Hematopoietic multipotent progenitor cell treated with erythropoietin and hydrocortisone succinate and interleukin-3 and kit ligand, for 17 days (in vitro differentiated cells): ENCODE results near the gene NCOA4.
A peak's percentile ranks its signal among the peaks of the same experiment; 100 is the strongest.
"Not testable (repeated sequence)": the region's sequence is repeated elsewhere in the genome, so short reads cannot be mapped to it uniquely, and the experiment has no call there.

Source experiments
- DNase-seq: peaks from one replicate; pipeline ENCODE4 v3.0.0-alpha.2; 2015; ENCODE audit warnings: low spot score

NCOA4 gene

DNA sequence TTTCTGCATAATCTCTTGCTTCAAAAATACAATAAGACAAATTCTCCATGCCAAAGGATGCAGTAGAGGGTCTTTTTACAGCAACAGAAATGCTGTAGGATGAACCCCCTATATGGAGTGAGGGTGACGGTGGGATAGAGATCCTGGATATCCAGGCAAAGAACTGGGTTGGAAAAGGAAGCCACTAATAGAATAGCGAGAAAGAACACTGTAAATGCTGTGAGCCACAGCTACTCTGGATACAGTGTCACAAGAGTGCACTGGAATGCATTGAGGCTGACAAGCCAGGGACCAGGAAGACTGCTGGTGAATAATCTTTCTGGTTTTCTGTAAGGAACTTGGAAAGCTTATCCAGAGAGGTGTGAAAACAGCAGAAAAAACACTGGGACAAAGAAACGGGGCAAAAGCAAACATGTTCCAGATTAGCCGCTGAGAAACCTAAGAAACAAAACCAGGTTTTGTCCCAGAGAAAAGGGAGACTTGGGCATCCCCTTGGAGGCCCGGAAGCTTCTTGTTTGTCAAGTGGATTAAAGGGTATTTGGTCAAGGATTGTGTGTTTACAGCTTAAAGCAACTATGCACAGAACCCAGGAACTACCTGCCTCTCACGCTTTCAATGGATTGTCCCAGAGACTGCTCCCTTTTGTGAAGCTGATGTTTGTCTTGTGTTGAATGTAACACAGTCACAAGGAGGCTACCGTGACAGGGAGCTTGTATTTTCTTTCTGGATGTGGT, 21.8 kb upstream of the NCOA4 start:
- DNase-seq: no peak

DNA sequence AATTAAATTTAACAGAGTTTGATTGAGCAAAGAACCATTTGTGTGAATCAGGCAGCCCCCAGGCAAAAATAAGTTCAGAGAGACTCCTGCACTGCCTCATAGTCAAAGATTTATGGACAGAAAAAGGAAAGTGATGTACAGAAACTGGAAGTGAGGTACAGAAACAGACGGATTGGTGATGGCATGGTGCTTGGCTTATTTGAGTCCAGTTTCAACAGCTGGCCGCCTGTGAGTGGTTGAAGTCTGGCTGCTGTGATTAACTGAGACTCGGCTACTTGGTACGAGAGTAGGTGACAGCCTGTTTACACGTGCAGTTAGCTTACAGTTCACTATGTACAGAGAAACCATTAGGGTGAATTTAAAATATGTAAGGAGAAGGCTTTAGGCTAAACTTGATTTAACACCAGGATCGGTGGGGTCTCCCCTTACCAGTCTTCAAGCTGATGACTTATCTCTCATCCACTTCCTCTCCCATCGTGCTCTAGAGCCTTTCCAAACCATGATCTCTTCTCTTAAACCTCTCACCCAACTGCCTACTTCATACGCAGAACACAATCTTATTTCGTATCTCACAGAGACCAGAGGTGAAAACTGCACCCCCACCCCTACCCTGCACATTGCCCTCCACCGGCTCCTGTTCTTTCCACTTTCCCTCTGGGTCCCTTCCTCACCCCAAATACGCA, 20.7 kb upstream of the NCOA4 start:
- no peak for DNase-seq

DNA sequence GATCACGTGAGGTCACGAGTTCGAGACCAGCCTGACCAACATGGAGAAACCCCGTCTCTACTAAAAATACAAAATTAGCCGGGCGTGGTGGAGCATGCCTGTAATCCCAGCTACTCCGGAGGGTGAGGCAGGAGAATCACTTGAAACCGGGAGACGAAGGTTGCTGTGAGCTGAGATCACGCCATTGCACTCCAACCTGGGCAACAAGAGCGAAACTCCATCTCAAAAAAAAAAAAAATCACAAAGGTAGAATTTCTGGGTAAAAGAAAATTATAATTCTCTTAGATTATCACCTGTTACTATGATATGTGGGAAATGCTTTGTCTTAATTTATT, 19.0 kb upstream of the NCOA4 start:
- not testable (repeated sequence) for DNase-seq

DNA sequence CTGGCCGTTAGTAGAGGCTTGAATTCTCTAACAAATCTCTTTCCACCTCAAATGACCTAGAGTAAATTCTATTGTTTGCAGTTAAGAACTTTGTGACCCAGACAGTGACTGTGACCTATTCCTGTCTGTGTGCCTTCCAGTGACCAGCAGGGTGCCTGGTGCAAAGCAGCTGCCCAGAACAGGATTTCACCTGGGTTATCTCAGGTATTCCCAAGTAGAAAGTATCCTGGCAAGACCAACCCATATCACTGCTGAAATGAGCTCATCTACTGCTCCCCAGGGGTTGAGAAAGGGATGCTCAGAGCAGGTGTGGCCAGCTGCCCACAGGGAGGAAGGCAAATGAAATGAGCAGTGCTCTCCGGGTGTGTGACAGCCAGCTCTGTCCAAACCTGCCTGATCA, 17.7 kb upstream of the NCOA4 start:
- DNase-seq: no peak

DNA sequence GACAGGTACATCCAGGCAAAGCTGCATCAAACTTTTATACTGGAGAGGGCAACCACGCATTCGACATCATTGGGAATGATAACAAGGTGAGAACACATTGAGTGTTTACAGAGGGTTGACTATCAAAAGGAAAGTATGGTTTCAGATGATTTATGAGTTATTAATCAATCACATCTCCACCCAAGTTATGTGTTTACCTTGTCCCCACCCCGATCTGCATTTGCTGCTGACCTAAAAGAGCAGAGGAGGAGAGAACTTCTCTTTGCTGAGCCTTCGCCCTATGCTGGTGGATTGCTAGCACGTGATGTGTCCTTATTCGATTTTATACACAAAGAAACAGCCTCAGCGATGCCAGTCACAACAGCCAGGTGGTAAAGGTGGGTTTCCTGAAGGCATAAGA, 15.8 kb upstream of the NCOA4 start, which contains the start of gene MSMB:
Gene MSMB (minus strand): TSS at position 9 of the 400 bp plus-strand sequence. CDS start 32 bp downstream, outside the sequence.
- DNase-seq: no peak

DNA sequence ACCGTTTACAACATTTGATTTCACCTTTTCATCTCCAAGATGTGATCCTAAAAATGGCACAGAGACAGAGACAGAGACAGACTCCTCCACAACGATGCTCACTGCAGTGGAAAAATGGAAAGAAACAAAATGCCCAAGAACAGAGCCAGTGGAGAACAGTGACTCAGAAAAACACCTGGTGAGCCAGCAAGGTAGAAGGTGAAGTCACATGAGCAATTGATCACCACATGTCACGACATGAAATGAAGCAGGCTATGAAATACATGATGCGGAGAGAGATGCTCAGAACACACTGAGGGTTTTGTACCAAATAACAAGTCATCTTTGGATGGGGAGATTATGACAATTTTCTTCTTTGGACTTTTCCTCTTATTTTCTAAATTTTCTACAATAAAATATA, 12.1 kb upstream of the NCOA4 start:
- DNase-seq: no peak

DNA sequence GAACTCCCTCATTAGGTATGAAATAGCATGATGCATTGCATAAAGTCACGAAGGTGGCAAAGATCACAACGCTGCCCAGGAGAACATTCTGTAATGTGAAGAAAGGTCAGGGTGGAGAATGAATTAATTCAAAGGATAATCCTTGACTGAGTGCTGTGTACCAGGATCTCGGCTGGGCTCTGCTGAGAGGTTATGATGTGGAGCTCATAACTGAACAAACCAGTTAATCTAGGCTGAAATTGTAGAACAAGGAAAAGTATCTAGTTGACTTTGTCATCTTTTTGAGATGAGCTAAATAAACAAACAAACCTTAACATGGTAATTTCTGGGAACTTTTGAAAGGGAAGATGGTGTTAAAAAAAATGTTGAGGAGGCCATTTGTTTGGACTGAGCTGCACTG, 9.6 kb upstream of the NCOA4 start:
- DNase-seq: no peak

DNA sequence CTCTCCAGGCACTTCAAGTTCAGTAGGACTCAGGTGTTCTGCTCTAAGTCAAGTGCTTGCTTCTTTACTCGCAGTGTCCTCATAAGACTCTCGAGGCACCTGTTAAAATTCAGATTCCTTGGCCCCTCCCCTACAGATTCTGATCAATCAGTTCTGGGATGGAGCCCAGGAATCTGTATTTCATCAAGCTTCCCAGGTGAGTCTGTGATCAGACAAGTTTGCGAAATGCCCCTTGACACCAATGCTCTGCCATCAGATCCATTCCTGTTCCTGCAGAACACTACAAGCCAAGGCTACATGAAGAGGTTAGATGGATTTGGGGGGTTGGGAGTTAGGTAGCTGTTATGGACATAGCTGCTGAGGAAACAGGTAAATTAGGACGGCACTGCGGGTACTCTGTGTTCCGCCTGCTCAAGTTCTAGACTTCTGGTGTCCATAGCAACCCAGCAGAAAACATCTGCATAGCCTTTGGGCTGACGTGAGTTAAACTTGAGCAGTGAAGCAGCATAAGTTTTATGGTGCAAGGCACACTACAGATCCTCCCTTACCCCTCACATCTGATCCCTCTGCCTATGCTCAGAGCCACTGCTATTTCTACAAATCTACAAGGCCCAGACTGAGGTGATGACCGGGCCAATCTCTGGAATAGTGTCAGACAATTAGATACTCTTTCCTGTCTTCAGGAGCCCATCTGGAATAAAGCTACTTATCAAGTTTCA, 6.8 kb upstream of the NCOA4 start:
- DNase-seq: no peak

DNA sequence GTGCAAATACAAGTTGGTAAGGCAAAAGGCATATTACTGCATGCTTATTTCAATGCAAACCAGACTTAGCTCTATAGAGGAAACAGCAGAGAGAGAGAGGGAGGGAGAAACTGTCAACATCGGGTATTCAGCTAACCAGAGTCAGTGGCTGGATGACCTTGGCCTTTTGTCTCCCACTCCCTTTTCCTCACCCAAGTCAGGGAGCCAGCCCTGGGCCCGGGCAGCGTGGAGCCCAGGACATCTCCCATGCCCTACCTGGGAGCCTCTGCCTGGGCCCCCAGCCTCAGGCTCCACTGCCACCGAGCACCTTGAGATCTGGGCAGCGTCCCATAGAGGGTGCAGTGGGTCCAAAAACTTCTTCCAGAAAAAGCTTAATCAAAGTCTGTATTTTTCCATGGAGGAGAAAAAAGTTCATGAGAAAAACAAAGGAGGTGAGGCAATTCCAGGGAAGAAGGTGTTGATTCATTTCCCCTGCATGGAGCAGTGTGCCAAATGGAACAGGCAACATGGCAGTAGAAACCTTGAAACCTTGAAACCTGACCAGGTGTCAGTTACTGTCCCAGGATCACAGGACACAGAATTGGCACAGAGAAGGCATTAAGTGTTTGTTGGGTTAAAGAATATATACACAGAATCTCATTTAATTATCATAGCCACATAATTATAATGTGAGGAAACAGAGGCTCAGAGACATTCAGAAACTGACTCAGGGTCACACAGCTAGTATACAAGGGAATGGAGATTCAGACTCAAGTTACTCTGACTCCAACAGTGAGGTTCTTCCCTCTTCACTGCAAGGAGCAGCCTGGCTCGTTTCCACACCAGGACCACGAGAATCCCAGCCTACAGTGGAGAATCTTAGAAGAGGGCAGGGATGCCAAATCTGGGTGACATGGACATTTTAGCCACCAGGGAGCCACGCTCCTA, 5.8 kb upstream of the NCOA4 start:
- no peak for DNase-seq

DNA sequence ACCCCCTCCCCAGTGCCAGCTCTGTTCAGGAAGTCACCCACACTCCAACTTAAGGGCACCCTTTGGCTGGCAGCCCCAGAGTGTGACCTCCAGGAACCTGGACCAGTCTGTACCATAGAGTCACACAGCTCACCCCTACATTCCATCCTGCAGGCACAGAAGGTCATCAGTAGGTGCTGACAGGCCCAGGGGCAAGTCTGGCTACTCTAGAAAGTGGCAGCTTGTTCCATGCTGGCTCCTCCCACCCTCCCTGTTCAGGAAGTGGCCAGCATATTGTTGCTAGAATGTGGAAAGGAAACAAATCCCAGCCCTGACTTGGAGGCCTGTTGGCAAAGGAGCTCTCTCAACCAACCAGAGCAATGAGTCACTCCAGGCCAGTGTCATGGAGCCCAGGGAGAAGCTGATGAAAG, 3.2 kb upstream of the NCOA4 start:
- no peak for DNase-seq

DNA sequence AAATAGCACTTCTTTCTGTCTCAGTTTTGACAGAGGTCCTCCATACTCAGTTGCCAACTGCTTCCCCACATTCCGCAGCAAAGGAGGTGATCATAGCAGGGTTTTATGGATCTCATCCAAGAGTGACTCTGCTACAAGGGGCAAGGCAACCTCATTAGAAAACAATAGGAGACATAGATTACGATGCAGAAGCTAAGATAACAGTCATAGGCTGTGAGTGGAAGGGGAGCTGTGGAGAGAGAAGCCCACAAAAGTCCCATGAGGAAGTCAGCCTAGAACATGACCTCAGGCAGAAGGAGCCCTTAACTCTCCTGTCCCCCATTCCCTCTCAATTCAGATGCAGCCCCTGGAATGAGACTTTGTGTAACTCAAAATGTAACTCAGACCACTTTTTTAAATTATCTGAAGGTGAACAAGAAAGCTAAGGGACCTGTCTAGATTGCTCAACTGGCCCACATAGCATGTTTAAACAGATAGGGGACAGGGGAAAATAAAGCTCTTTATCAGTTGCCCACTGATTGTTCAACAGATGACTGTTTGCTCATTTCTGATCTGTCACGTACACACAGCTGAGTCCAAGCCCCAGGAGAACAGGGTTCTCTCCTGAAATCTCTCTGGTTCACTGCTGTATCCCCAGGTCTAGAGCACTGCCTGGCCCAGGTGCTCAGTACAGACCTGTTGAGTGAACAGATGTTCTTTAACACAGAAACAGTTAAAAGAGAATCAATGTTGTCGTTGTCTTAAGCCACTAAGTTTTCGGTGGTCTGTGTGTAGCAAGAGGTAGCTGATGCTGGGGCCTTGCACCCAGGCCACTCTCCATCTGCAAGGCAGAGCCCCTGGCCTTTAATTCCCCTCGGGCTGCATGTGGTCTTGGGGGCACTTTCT, 1.5 kb upstream of the NCOA4 start:
- no peak for DNase-seq

DNA sequence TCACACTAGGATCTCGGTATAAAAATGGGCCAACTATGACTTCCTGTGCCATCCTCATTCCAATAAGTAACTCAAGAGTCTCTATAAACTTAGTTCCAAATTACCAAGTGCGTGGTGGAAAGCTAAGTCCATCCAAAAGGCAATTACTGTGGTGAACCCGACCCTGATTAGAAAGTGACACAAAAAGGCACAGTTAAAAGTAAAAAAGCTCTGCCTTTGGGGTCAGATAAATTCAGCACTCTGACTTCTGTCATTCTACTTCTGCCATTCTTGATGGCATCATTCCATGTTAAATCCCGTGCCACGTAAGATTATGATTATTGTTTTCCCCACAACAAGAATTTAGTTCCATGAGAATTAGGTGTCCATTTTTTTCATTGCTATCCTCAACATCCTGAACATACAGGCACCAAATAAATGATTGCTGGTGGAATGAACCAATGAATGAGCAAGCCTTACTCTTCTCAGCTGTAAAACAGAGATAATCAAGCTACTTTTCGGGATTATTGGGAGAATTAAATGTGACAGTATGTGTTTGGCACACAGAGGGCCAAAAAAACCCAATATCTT, 877 bp downstream of the NCOA4 start:
- DNase-seq: peak; percentile 69

DNA sequence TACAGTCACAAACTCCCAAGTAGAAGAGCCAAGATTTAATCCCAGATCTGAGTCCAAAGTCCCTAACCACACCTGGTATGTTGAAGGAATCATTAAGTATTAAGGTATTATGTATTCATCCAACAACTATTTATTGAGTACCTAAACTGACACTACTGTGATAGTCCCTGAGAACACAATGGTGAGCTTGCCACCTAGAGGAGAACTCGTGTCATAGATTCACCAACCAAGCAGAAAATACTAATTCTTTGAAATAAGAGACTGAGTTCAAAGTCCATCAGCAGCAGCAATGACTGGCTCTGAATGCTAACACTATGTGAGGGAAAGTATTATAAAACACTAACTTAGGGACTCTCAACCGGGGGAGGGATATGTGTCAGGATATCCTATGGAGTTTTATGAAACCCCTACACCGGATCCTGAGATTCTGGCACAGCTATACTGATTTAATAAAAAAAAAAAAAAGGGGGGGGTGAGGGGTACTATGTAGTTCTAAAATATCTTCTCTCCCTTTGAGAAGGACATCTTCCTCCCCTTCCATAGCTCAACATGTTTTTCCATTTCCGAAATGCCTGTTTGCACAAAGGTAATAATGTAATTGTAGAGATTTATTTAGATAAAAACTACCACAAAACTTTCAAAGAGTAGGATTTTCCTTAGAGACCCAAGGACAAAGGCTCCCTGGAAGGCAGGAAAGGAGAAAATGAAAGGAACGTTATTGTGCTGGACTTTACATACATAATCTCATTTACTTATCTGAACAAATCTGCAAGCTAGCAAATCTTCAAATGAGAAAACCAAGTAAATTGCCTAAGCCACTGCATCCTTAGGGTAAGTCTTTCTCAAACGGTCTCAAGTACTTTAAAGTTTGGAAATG, 1.6 kb downstream of the NCOA4 start:
- DNase-seq: peak; percentile 87

DNA sequence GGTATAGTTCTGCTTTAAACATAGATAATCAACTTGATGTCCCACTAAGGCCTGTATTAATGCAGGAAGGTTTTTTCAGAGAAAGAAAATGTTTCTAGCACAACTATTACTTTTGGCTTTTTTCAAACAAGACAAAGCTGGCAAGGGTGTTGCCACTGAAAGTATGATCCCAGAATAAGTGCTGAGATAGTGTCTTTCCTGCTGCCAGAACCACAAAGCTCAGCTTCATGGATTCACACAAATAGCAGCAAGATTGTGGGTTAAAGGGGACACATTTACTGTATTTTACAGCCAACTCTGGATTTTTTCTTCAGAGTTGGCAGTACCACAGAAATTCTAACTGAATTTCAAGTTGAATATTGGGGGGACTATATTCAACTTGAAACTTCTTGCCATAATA, 4.3 kb downstream of the NCOA4 start:
- peak; percentile 35 for DNase-seq

DNA sequence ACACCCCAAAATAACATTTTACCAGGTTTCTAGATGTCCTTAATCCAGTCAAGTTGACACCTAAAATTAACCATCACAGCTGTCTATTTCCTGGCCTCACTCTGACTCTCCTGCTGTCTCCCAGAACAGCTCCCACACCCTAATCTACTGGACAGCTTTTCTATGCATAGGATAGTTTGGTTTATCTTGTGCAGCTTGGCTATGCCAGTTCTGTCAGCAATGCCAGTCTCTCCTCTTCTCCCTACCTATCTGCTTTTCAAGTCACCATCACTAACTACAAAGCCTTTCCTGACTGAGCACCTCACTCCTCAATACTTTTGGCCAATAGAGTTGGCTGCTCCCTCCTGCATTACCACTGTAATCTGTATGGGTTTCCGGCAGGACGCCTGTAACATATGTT, 5.0 kb downstream of the NCOA4 start:
- DNase-seq: peak; percentile 61

DNA sequence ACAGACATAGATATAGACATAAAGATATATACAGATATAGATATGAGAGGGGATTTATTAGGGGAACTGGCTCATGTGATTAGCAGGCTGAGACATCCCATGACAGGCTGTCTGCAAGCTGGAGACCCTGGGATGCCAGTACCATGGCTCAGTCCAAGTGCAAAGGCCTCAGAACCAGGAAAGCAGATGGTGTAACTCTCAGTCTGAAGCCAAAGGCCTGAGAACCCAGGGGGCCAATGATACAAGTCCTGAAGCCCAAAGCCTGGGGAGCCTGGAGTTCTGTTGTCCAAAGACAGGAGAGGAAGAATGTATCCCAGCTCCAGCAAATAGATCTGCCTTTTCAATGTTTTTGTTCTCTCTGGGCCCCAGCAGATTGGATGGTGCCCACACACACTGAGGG, 5.5 kb downstream of the NCOA4 start:
- DNase-seq: no peak

DNA sequence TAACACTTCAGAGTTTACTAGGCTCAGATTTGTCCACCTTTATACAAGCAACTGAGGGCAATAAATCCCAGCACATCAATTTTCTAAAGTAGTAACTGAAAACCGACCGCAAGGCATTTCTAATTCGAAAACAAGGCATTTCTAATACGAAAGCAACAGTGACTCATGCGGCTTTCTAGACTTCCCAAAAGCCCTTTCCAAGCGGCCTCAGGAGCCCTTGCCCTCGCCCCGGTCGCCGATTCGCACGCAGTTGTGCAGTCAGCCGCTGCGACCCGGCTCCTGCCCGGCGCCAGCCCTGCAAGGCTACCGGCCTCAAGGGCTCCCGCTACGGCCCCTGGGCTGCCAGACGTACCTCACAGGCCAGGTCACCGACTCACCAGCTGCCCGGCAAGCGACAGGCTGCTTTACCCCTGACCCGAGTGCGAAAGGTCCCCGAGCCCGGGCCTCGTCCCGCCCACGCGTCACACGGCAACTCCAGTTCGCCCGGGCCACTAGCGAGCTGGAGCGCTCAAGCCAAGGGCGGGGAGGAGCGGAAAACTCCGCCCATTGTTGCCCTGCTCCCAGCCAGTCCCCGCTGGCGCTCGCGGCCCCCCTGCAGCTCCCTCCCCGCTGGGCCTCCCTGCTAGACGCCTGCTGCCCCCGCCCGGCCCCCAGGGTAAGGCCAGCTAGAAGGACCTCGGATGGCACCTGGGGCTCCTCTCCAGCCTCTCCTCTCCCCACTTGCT, 7.3 kb downstream of the NCOA4 start:
- DNase-seq: peak; percentile 97

DNA sequence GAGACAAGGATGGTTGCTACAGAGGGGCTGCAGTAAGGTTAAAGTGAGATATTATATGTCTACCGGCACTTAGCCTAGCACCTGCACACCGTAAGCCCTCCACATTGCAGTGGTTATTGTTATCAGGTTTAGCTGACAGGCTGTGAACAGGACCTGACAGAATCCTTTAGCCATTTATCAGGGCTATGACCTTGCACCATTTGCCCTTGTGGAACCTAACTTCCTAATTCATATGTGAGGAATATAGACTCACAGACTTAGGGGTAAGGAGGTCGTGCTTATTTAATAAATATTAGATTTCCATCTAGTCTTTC, 10.1 kb downstream of the NCOA4 start:
- DNase-seq: peak; percentile 68
